HepG2 (cell line): ENCODE measurements around the gene SH3GLB2. TPM values are rescaled to one million over a fixed set of nuclear protein-coding genes. Genes with fewer than 3 reads are reported as not detected.

Source experiments
- BCLAF1 ChIP-seq: fragments of 450-650 bp; IDR thresholded peaks from 2 replicates; pipeline ENCODE4 v1.6.1; 2017; ENCODE audit warnings: mild to moderate bottlenecking
- DBP ChIP-seq: sonication (generic); formaldehyde crosslinking; IDR thresholded peaks from 2 replicates; pipeline ENCODE4 v1.4.0; 2020; ENCODE audit warnings: missing genetic modification reagents; ENCODE audit errors: not compliant biosample characterization
- MXI1 ChIP-seq: IDR thresholded peaks from 3 replicates; pipeline ENCODE4 v1.6.1; 2012; ENCODE audit warnings: low read depth, low read length, inconsistent platforms, borderline replicate concordance
- NR2C2 ChIP-seq: sonication (generic); formaldehyde crosslinking; IDR thresholded peaks from 2 replicates; pipeline ENCODE4 v1.4.0; 2020; ENCODE audit warnings: missing genetic modification reagents, mild to moderate bottlenecking, moderate library complexity, borderline replicate concordance
- NR2F6 ChIP-seq, 2 experiments: IDR thresholded peaks; 2 replicates each; pipeline ENCODE4 v1.6.1; 2016; ENCODE audit warnings: antibody characterized with exemption in 1 of 2, mild to moderate bottlenecking in 1 of 2
- PHF5A ChIP-seq: IDR thresholded peaks from one replicate; pipeline ENCODE4 v1.6.1; 2018; ENCODE audit warnings: low read depth, missing genetic modification reagents; ENCODE audit not compliant: unreplicated experiment
- REXO4 ChIP-seq: sonication (generic); formaldehyde crosslinking; IDR thresholded peaks from 2 replicates; pipeline ENCODE4 v1.8.0; 2022; ENCODE audit warnings: missing genetic modification reagents, mild to moderate bottlenecking, borderline replicate concordance
- ZBTB21 ChIP-seq: sonication (generic); formaldehyde crosslinking; IDR thresholded peaks from 2 replicates; pipeline ENCODE4 v1.4.0; 2020; ENCODE audit warnings: missing genetic modification reagents
- ZFY ChIP-seq: sonication (generic); formaldehyde crosslinking; IDR thresholded peaks from 2 replicates; pipeline ENCODE4 v1.4.0; 2020; ENCODE audit warnings: missing genetic modification reagents
- ZNF205 ChIP-seq: IDR thresholded peaks from 2 replicates; pipeline ENCODE4 v1.6.1; 2018; ENCODE audit warnings: missing biosample characterization, missing genetic modification reagents
- ZNF296 ChIP-seq: sonication (generic); formaldehyde crosslinking; conservative IDR thresholded peaks from 2 replicates; pipeline ENCODE4 v1.5.0; 2020; ENCODE audit warnings: mild to moderate bottlenecking, missing genetic modification reagents
- ZNF343 ChIP-seq: sonication (generic); formaldehyde crosslinking; IDR thresholded peaks from 2 replicates; pipeline ENCODE4 v1.4.0; 2020; ENCODE audit warnings: mild to moderate bottlenecking, missing genetic modification reagents
- ZNF614 ChIP-seq: IDR thresholded peaks from 2 replicates; pipeline ENCODE4 v1.6.1; 2018; ENCODE audit warnings: missing biosample characterization, missing genetic modification reagents, inconsistent platforms, borderline replicate concordance
- ZNF674 ChIP-seq: sonication (generic); formaldehyde crosslinking; IDR thresholded peaks from 2 replicates; pipeline ENCODE4 v1.5.0; 2020; ENCODE audit warnings: low read depth, mild to moderate bottlenecking, missing genetic modification reagents
- polyA plus RNA-seq, 8 experiments: library from polyadenylated mRNA; depleted of rRNA in 3 of 8; stranded (reverse) in 7 of 8; unstranded in 1 of 8; fragments of >200 nt; fragmentation: Illumina TruSeq in 4 of 8; extraction: Trizol in 4 of 8; gene quantifications; 2 replicates each; pipeline versions ENCODE4 v1.2.1 to v1.2.3, GENCODE V29; 2011 to 2016; ENCODE audit warnings: low read depth in 4 of 8, missing spikeins in 1 of 8, mixed read lengths in 1 of 8; ENCODE audit not compliant: insufficient read depth in 1 of 8
- total RNA-seq, 5 experiments: library from RNA; depleted of rRNA; stranded (reverse); fragments of >200 nt; fragmentation: Illumina TruSeq; extraction: Trizol; gene quantifications; 2 replicates each; pipeline ENCODE4 v1.2.3, GENCODE V29; 2016; ENCODE audit warnings: low read depth in 1 of 5
- TF ChIP-seq, protein P1 (sequence below): sonication (generic); formaldehyde crosslinking; IDR thresholded peaks from 2 replicates; pipeline ENCODE4 v1.4.0; 2020; ENCODE audit warnings: missing genetic modification reagents, borderline replicate concordance
- TF ChIP-seq, protein P2 (sequence below): sonication (generic); formaldehyde crosslinking; IDR thresholded peaks from 2 replicates; pipeline ENCODE4 v1.4.0; 2020; ENCODE audit warnings: missing genetic modification reagents, mild to moderate bottlenecking, borderline replicate concordance
- TF ChIP-seq, protein P3 (sequence below): sonication (generic); formaldehyde crosslinking; conservative IDR thresholded peaks from 2 replicates; pipeline ENCODE4 v1.4.0; 2020; ENCODE audit warnings: missing genetic modification reagents
- TF ChIP-seq, protein P4 (sequence below): IDR thresholded peaks from 2 replicates; pipeline ENCODE4 v1.6.1; 2016; ENCODE audit warnings: mild to moderate bottlenecking, missing biosample characterization, missing genetic modification reagents

SH3GLB2 gene
- total and polyA plus RNA-seq, 2 of the 13 experiments (the other 11 are each of a cell fraction or from before 2014, with no cell fraction given), result 24.0 to 40.6 TPM

DNA sequence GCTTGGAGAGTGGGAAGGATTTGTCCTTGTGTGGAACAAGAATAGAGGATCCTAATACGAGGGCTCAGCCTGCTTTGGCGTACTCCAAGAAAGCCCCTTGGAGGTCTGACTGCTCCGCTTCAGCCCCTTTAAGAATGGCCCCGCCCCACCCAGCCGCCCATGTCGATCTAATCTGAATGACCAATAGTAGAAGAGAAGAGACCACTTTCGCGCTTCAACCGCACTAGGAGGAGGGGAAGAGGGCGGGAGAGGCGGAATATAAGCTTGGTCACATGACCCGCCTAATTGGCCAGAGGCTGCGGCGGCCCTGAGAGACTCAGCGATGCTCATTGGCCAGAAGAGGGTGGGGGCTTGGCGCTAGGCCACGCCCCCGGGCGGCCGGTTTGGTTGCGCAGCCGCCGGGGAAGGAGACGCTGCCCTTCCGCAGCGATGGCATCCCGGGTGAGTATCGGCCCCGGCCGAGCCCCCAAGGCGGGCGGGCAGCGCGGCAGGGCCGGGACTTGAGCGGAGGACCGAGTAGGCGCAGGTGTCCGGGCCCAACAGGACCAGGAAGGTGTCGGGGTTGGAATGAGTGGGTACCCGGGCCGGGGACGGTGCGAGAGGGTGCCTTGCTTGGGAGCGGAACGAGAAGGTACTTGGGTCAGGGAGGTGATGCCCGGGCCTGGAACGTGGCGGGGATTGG, 8.3 kb upstream of the SH3GLB2 start, which contains the start of gene MIGA2 (continued):
- TF ChIP-seq MXI1 (peak; percentile 66; the same call in 1 of the 3 replicates), ZNF614 (CRISPR knock-in tag) (no peak), ZNF343 (CRISPR knock-in tag) (0 out of 2 replicates have a peak, but pooled peaks have one; percentile 10), BCLAF1 (no peak), NR2C2 (CRISPR knock-in tag) (peak; percentile 60), ZNF205 (CRISPR knock-in tag) (no peak; the same call in 1 of the 2 replicates), REXO4 (CRISPR knock-in tag) (no peak), ZNF296 (CRISPR knock-in tag) (no peak), ZFY (CRISPR knock-in tag) (peak; percentile 84), ZBTB21 (no peak), DBP (CRISPR knock-in tag) (no peak), ZNF674 (CRISPR knock-in tag) (no peak), NR2F6 (IDR thresholded peaks at IDR 0.05) (no peak), NR2F6 (CRISPR knock-in tag; IDR thresholded peaks at IDR 0.05) (no peak), PHF5A (CRISPR knock-in tag) (no peak)
- TF ChIP-seq, protein P1, sequence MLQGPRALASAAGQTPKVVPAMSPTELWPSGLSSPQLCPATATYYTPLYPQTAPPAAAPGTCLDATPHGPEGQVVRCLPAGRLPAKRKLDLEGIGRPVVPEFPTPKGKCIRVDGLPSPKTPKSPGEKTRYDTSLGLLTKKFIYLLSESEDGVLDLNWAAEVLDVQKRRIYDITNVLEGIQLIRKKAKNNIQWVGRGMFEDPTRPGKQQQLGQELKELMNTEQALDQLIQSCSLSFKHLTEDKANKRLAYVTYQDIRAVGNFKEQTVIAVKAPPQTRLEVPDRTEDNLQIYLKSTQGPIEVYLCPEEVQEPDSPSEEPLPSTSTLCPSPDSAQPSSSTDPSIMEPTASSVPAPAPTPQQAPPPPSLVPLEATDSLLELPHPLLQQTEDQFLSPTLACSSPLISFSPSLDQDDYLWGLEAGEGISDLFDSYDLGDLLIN (CRISPR knock-in tag), result no peak
- TF ChIP-seq, protein P2, sequence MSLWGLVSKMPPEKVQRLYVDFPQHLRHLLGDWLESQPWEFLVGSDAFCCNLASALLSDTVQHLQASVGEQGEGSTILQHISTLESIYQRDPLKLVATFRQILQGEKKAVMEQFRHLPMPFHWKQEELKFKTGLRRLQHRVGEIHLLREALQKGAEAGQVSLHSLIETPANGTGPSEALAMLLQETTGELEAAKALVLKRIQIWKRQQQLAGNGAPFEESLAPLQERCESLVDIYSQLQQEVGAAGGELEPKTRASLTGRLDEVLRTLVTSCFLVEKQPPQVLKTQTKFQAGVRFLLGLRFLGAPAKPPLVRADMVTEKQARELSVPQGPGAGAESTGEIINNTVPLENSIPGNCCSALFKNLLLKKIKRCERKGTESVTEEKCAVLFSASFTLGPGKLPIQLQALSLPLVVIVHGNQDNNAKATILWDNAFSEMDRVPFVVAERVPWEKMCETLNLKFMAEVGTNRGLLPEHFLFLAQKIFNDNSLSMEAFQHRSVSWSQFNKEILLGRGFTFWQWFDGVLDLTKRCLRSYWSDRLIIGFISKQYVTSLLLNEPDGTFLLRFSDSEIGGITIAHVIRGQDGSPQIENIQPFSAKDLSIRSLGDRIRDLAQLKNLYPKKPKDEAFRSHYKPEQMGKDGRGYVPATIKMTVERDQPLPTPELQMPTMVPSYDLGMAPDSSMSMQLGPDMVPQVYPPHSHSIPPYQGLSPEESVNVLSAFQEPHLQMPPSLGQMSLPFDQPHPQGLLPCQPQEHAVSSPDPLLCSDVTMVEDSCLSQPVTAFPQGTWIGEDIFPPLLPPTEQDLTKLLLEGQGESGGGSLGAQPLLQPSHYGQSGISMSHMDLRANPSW, result no peak
- TF ChIP-seq, protein P3, sequence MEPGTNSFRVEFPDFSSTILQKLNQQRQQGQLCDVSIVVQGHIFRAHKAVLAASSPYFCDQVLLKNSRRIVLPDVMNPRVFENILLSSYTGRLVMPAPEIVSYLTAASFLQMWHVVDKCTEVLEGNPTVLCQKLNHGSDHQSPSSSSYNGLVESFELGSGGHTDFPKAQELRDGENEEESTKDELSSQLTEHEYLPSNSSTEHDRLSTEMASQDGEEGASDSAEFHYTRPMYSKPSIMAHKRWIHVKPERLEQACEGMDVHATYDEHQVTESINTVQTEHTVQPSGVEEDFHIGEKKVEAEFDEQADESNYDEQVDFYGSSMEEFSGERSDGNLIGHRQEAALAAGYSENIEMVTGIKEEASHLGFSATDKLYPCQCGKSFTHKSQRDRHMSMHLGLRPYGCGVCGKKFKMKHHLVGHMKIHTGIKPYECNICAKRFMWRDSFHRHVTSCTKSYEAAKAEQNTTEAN (CRISPR knock-in tag), result no peak
- TF ChIP-seq, protein P4, sequence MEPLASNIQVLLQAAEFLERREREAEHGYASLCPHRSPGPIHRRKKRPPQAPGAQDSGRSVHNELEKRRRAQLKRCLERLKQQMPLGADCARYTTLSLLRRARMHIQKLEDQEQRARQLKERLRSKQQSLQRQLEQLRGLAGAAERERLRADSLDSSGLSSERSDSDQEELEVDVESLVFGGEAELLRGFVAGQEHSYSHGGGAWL (CRISPR knock-in tag), result peak; percentile 65
